ENCODE results near the gene CLHC1.
"Not testable (repeated sequence)": the region's sequence is repeated elsewhere in the genome, so short reads cannot be mapped to it uniquely, and the experiment has no call there.

CLHC1 gene

DNA sequence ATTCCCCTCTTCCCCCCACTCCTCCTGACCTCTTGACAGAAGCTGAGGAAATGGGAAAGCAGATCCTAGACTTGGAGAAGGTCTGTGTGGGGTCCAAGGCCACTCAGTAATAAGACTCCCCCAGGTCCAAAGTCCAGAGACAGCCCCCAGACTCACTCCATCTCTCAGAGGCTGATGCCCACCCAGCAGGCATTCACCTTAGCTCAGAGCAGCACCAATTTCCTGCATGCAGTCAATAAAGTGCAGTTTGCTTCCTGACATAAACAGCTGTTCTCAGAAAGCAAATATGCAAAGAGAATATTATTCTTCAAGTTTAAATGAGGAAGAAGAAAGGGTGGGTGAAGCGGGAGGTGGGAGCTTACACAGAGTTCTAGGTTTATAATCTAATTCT is 97.8 kb downstream of the CLHC1 start:
- no peak for DNase-seq (ENCODE audit: low spot score)

DNA sequence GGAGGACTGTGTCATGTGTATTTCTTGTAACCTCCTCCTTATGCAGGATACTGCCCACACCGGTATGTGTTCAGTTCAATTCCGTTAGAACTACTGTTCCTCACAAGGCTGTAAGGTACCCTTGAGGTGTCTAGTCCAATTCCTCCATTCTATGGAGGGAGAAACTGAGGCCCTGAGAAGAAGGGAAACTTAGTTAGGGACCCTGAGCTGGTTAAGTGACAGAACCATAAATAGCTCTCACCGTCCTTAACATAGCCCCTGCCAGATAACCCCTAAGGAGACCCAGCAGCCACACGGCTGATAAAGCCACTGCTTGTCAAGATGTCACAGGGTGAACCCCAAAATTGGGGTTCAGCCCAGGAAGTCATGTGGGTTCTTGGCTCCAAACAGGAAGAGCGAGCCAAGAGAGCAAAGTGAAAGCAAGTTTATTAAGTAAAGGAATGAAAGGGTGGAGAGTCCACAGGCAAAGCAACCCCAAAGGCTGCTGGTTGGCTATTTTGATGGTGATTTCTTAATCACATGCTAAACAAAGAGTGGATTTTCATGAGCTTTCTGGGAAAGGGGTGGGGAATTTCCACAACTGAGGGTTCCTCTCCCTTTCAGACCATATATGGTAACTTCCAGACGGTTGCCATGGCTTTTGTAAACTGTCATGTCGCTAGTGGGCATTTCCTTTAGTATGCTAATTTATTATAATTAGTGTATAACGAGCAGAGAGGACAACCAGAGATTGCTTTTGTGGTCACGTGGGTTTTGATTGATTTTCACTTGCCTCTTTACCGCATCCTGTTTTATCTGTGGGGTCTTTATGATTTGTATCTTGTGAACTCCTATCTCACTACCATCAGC is 98.4 kb downstream of the CLHC1 start:
- DNase-seq (ENCODE audit: low spot score), result no peak

DNA sequence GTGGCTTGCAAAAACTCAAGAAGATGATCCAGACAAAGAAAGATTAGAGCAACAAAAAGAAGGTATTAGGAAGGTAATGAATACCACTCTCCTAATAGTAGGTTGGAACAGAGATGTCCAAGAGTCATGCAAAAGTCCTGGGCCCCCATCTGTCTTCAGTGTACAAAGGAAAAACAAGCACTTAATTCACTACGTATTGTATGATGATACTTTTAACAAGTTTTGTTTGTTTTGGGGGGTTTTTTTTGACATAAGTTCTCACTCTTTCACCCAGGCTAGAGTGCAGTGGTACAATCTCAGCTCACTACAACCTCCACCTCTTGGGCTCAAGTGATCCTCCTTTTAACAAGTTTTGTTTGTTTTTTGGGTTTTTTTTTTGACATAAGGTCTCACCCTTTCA is 101.2 kb downstream of the CLHC1 start:
- no peak for DNase-seq (ENCODE audit: low spot score)

DNA sequence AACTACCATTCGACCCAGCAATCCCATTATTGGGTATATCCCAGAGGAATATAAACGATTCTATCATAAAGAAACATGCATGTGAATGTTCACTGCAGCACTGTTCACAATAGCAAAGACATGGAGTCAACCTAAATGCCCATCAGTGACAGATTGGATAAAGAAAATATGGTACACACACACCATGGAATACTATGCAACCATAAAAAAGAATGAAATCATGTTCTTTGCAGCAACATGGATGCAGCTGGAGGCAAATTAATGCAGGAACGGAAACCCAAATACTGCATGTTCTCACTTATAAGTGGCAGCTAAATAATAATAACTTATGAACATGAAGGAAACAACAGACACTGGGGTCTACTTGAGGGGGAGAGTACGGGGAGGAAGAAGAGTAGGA is 105.5 kb downstream of the CLHC1 start:
- DNase-seq (ENCODE audit: low spot score), result not testable (repeated sequence)

Measured in cerebellar cortex (tissue), 1 donor.